HEK293 (cell line): Measurements from ENCODE around the gene ZNF354C.
A peak's percentile ranks its signal among the peaks of the same experiment; 100 is the strongest.

Source experiments
- EGR2 ChIP-seq: fragments of 450-650 bp; formaldehyde crosslinking; IDR thresholded peaks from 2 replicates; pipeline ENCODE4 v1.5.1; 2016; ENCODE audit warnings: low read depth, missing biosample characterization, missing genetic modification characterization
- GLIS1 ChIP-seq: fragments of 450-650 bp; formaldehyde crosslinking; IDR thresholded peaks from 2 replicates; pipeline ENCODE4 v1.5.1; 2016; ENCODE audit warnings: missing biosample characterization, missing genetic modification characterization
- KLF10 ChIP-seq: fragments of 450-650 bp; IDR thresholded peaks from 2 replicates; pipeline ENCODE4 v1.5.1; 2018; ENCODE audit warnings: missing biosample characterization, mild to moderate bottlenecking, missing genetic modification characterization
- OSR2 ChIP-seq: fragments of 450-650 bp; formaldehyde crosslinking; IDR thresholded peaks from 2 replicates; pipeline ENCODE4 v1.5.1; 2016; ENCODE audit warnings: missing biosample characterization, missing genetic modification characterization
- PATZ1 ChIP-seq: fragments of 450-650 bp; formaldehyde crosslinking; IDR thresholded peaks from 2 replicates; pipeline ENCODE4 v1.5.1; 2016; ENCODE audit warnings: missing biosample characterization, missing genetic modification characterization
- SCRT2 ChIP-seq: fragments of 450-650 bp; formaldehyde crosslinking; IDR thresholded peaks from 2 replicates; pipeline ENCODE4 v1.5.1; 2016; ENCODE audit warnings: missing biosample characterization, missing genetic modification characterization
- SP2 ChIP-seq: fragments of 450-650 bp; formaldehyde crosslinking; IDR thresholded peaks from 2 replicates; pipeline ENCODE4 v1.5.1; 2016; ENCODE audit warnings: missing biosample characterization, missing genetic modification characterization
- SP7 ChIP-seq: fragments of 450-650 bp; formaldehyde crosslinking; IDR thresholded peaks from 2 replicates; pipeline ENCODE4 v1.5.1; 2016; ENCODE audit warnings: missing biosample characterization, missing genetic modification characterization
- ZBTB10 ChIP-seq: fragments of 450-650 bp; formaldehyde crosslinking; IDR thresholded peaks from 2 replicates; pipeline ENCODE4 v1.5.1; 2016; ENCODE audit warnings: missing biosample characterization, missing genetic modification characterization
- ZFHX2 ChIP-seq: fragments of 450-650 bp; formaldehyde crosslinking; conservative IDR thresholded peaks from 2 replicates; pipeline ENCODE4 v1.5.1; 2016; ENCODE audit warnings: missing biosample characterization, missing genetic modification characterization
- ZFP69B ChIP-seq: fragments of 450-650 bp; formaldehyde crosslinking; IDR thresholded peaks from 2 replicates; pipeline ENCODE4 v1.5.1; 2016; ENCODE audit warnings: missing biosample characterization, missing genetic modification characterization
- ZIC2 ChIP-seq: fragments of 450-650 bp; formaldehyde crosslinking; IDR thresholded peaks from 2 replicates; pipeline ENCODE4 v1.5.1; 2016; ENCODE audit warnings: missing biosample characterization, missing genetic modification characterization
- ZNF175 ChIP-seq: fragments of 450-650 bp; formaldehyde crosslinking; IDR thresholded peaks from 2 replicates; pipeline ENCODE4 v1.5.1; 2016; ENCODE audit warnings: missing biosample characterization, missing genetic modification characterization
- ZNF2 ChIP-seq: fragments of 450-650 bp; formaldehyde crosslinking; IDR thresholded peaks from 2 replicates; pipeline ENCODE4 v1.5.1; 2016; ENCODE audit warnings: missing biosample characterization, missing genetic modification characterization
- ZNF324 ChIP-seq: fragments of 450-650 bp; formaldehyde crosslinking; IDR thresholded peaks from 2 replicates; pipeline ENCODE4 v1.5.1; 2016; ENCODE audit warnings: missing biosample characterization, missing genetic modification characterization
- ZNF335 ChIP-seq: fragments of 450-650 bp; formaldehyde crosslinking; conservative IDR thresholded peaks from 2 replicates; pipeline ENCODE4 v1.5.1; 2016; ENCODE audit warnings: missing biosample characterization, missing genetic modification characterization
- ZNF341 ChIP-seq: fragments of 450-650 bp; formaldehyde crosslinking; IDR thresholded peaks from 2 replicates; pipeline ENCODE4; 2016; ENCODE audit warnings: low read depth, missing biosample characterization, missing genetic modification characterization
- ZNF426 ChIP-seq: fragments of 450-650 bp; formaldehyde crosslinking; IDR thresholded peaks from 2 replicates; pipeline ENCODE4 v1.5.1; 2017; ENCODE audit warnings: missing biosample characterization, missing genetic modification characterization, mild to moderate bottlenecking, inconsistent platforms, moderate library complexity
- ZNF48 ChIP-seq: fragments of 450-650 bp; formaldehyde crosslinking; IDR thresholded peaks from 2 replicates; pipeline ENCODE4 v1.5.1; 2016; ENCODE audit warnings: missing biosample characterization, missing genetic modification characterization
- ZNF514 ChIP-seq: fragments of 450-650 bp; formaldehyde crosslinking; IDR thresholded peaks from 2 replicates; pipeline ENCODE4 v1.5.1; 2016; ENCODE audit warnings: missing biosample characterization, missing genetic modification characterization
- ZNF529 ChIP-seq: fragments of 450-650 bp; formaldehyde crosslinking; IDR thresholded peaks from 2 replicates; pipeline ENCODE4 v1.5.1; 2017; ENCODE audit warnings: missing genetic modification characterization, missing biosample characterization; ENCODE audit not compliant: insufficient replicate concordance
- ZNF571 ChIP-seq: fragments of 450-650 bp; formaldehyde crosslinking; IDR thresholded peaks from 2 replicates; pipeline ENCODE4 v1.5.0; 2017; ENCODE audit warnings: missing biosample characterization, missing genetic modification characterization
- ZNF610 ChIP-seq: fragments of 450-650 bp; formaldehyde crosslinking; IDR thresholded peaks from 2 replicates; pipeline ENCODE4 v1.5.1; 2016; ENCODE audit warnings: missing biosample characterization, missing genetic modification characterization, borderline replicate concordance
- ZNF76 ChIP-seq: fragments of 450-650 bp; formaldehyde crosslinking; IDR thresholded peaks from 2 replicates; pipeline ENCODE4; 2016; ENCODE audit warnings: low read depth, missing biosample characterization, missing genetic modification characterization, borderline replicate concordance

Gene ZNF354C

GRCh38 chr5:179060116-179061008, at the start of gene ZNF354C (continued):
- 0 out of 2 replicates have a peak, but pooled peaks have one; percentile 42 for TF ChIP-seq ZBTB10 (tag by site-specific recombination)
- peak; percentile 54 for TF ChIP-seq ZIC2 (tag by site-specific recombination)
- TF ChIP-seq GLIS1 (tag by site-specific recombination): peak; percentile 74
- peak; percentile 57 for TF ChIP-seq SP2 (tag by site-specific recombination)
- TF ChIP-seq ZFHX2: peak; percentile 76
- TF ChIP-seq EGR2 (tag by site-specific recombination): peak; percentile 51
- TF ChIP-seq SCRT2: 0 out of 2 replicates have a peak, but pooled peaks have one; percentile 21
- no peak for TF ChIP-seq ZNF175 (tag by site-specific recombination)
- TF ChIP-seq ZNF514 (tag by site-specific recombination): no peak
- TF ChIP-seq KLF10 (tag by site-specific recombination): no peak
- TF ChIP-seq ZNF529 (tag by site-specific recombination): no peak
- TF ChIP-seq ZNF324 (tag by site-specific recombination): no peak
- 0 out of 2 replicates have a peak, but pooled peaks have one; percentile 44 for TF ChIP-seq ZNF610 (tag by site-specific recombination)
- peak; percentile 13; the same call in 1 of the 2 replicates for TF ChIP-seq PATZ1 (tag by site-specific recombination)
- TF ChIP-seq ZNF48 (tag by site-specific recombination): no peak
- TF ChIP-seq ZNF571 (tag by site-specific recombination): no peak
- peak; percentile 16; the same call in 1 of the 2 replicates for TF ChIP-seq SP7 (tag by site-specific recombination)
- TF ChIP-seq ZNF335 (tag by site-specific recombination): peak; percentile 59
- peak; percentile 99 for TF ChIP-seq ZNF76 (tag by site-specific recombination)
- peak; percentile 28; the same call in 1 of the 2 replicates for TF ChIP-seq ZNF341 (tag by site-specific recombination)
- peak; percentile 57; the same call in 1 of the 2 replicates for TF ChIP-seq ZNF2 (tag by site-specific recombination)
- no peak for TF ChIP-seq ZNF426 (tag by site-specific recombination)
- TF ChIP-seq OSR2 (tag by site-specific recombination): no peak
- peak; percentile 55; the same call in 1 of the 2 replicates for TF ChIP-seq ZFP69B (tag by site-specific recombination)
